Prostate gland (tissue), 2 donors: ENCODE results near the gene SZRD1.

Experiments used
- CTCF ChIP-seq, 4 experiments: fragments of 200-600 bp in 2 of 4; fragments of 450-650 bp in 2 of 4; sonication (generic) in 2 of 4; IDR thresholded peaks; 1 replicate in 3 of 4; 2 replicates in 1 of 4; pipeline ENCODE4 v1.5.1; 2016 to 2019; ENCODE audit warnings: antibody characterized with exemption in 4 of 4, mild to moderate bottlenecking in 2 of 4, moderate library complexity in 2 of 4
- POLR2AphosphoS5 ChIP-seq: sonication (generic); formaldehyde crosslinking; IDR thresholded peaks from one replicate; pipeline ENCODE4 v1.6.1; 2017; ENCODE audit warnings: antibody characterized with exemption

GRCh38 chr1:16445052-16445451 lies 78.0 kb downstream of the SZRD1 start:
- TF ChIP-seq CTCF (IDR thresholded peaks at IDR 0.05) (no peak), POLR2AphosphoS5 (no peak)
